ENCODE results near the gene TRPM5. TPM values are rescaled to one million over a fixed set of nuclear protein-coding genes. Genes with fewer than 3 reads are reported as not detected.

The TRPM5 gene
- total and polyA plus RNA-seq, 2 of the 8 experiments (the other 6 are each of a cell fraction or from before 2014, with no cell fraction given): 0.02 TPM; not detected in 1

DNA sequence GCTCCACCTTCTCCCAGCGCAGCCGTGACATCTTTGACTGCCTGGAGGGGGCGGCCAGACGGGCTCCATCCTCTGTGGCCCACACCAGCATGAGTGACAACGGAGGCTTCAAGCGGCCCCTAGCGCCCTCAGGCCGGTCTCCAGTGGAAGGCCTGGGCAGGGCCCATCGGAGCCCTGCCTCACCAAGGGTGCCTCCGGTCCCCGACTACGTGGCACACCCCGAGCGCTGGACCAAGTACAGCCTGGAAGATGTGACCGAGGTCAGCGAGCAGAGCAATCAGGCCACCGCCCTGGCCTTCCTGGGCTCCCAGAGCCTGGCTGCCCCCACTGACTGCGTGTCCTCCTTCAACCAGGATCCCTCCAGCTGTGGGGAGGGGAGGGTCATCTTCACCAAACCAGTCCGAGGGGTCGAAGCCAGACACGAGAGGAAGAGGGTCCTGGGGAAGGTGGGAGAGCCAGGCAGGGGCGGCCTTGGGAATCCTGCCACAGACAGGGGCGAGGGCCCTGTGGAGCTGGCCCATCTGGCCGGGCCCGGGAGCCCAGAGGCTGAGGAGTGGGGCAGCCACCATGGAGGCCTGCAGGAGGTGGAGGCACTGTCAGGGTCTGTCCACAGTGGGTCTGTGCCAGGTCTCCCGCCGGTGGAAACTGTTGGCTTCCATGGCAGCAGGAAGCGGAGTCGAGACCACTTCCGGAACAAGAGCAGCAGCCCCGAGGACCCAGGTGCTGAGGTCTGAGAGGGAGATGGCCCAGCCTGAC, 41.2 kb downstream of the TRPM5 start:
- Histone ChIP-seq H3K79me2 (ENCODE audit: control insufficient read depth in 1 of 2, insufficient read depth in 2 of 2, low read length in 2 of 2) (peaks cover 0 to 14% of the 10 kb centered on the region in 2 experiments; a peak in 3 of 4 replicates), H2BK12ac (ENCODE audit: low read depth, low read length) (no peak overlapping the region), H3K27ac (ENCODE audit: low read depth, low read length) (no peak overlapping the region), H3K27me3 (replicated peaks in 1 of 4; ENCODE audit: control insufficient read depth in 3 of 4, extremely low read depth in 1 of 4, insufficient read depth in 3 of 4, low read length in 3 of 4) (no peaks in the 10 kb centered on the region), H4K91ac (replicated peaks; ENCODE audit: insufficient read length, low read length) (no peak overlapping the region), H2AFZ (ENCODE audit: low read length) (no peak overlapping the region), H3K56ac (replicated peaks; ENCODE audit: insufficient read length, low read depth, low read length) (no peak overlapping the region), H2BK20ac (ENCODE audit: low read length) (no peak overlapping the region), H3K4me3 (ENCODE audit: extremely low read depth in 1 of 4, insufficient read depth in 2 of 4, low read depth in 3 of 4, low read length in 4 of 4) (no peak overlapping the region), H4K8ac (ENCODE audit: extremely low read depth, insufficient read depth, low read length) (peak overlapping the region; percentile 18), H3K9me3 (ENCODE audit: insufficient read depth in 2 of 2, low read depth in 1 of 2, low read length in 1 of 2) (no peaks in the 10 kb centered on the region), H3K4me1 (replicated peaks in 1 of 4; ENCODE audit: control insufficient read depth in 3 of 4, insufficient read depth in 4 of 4, low read length in 3 of 4) (peaks cover 0 to 17% (median 6%) of the 10 kb centered on the region in 4 experiments; a peak in 5 of 7 replicates), H3K79me1 (ENCODE audit: low read depth, low read length) (no peaks in the 10 kb centered on the region; the same call in 1 of the 2 replicates), H3K23ac (ENCODE audit: insufficient read length) (no peak overlapping the region), H2BK5ac (ENCODE audit: low read depth, low read length) (no peak overlapping the region), H3K4ac (replicated peaks; ENCODE audit: insufficient read length, low read depth, low read length) (no peak overlapping the region), H3K9ac (replicated peaks in 1 of 4; ENCODE audit: extremely low read depth in 1 of 4, low read depth in 3 of 4, low read length in 3 of 4) (no peak overlapping the region), H3K23me2 (ENCODE audit: low read depth, low read length) (peaks cover 12% of the 10 kb centered on the region), H2AK5ac (ENCODE audit: low read depth, low read length) (no peak overlapping the region), H3K14ac (ENCODE audit: insufficient read length) (no peak overlapping the region), H2BK120ac (replicated peaks; ENCODE audit: low read depth, low read length) (no peak overlapping the region), H2BK15ac (ENCODE audit: low read length) (no peak overlapping the region), H4K5ac (ENCODE audit: insufficient read length, low read depth, low read length) (no peak overlapping the region), H4K20me1 (replicated peaks in 1 of 2; ENCODE audit: control insufficient read depth in 1 of 2, insufficient read depth in 2 of 2, low read length in 2 of 2) (peaks cover 3 to 5% of the 10 kb centered on the region in 2 experiments), H3K4me2 (ENCODE audit: insufficient read depth in 1 of 2, low read depth in 2 of 2, low read length in 2 of 2) (no peak overlapping the region), H3K18ac (ENCODE audit: extremely low read depth, low read length) (no peak overlapping the region), H3K36me3 (ENCODE audit: control insufficient read depth in 2 of 4, insufficient read depth in 4 of 4, low read length in 3 of 4) (peaks cover 2 to 14% (median 10%) of the 10 kb centered on the region in 4 experiments; a peak in 4 of 8 replicates)
- DNase-seq (ENCODE audit: low read depth in 1 of 2, low spot score in 2 of 2) (no peak), FAIRE-seq (no peak)
- WGBS, 2 experiments (ENCODE audit: extremely low coverage in 1 of 2, insufficient coverage in 1 of 2, insufficient read length in 1 of 2, insufficient replicate concordance in 2 of 2, low coverage in 1 of 2, low lambda C conversion rate in 2 of 2, missing lambda C conversion rate in 1 of 2): 90% methylated on average over 26 of the region's 31 CpGs; no CpG with 5 or more reads in 1 of the 2 experiments
- CTCF ChIA-PET (ENCODE audit: partially characterized antibody): interaction anchor here (1.4 to 14.1 kb wide), 7 partner anchors 16 to 217 kb away, joined by 3 to 196 read pairs (median 7); no protein-coding TSS in a partner anchor
- TF ChIP-seq, protein P1, sequence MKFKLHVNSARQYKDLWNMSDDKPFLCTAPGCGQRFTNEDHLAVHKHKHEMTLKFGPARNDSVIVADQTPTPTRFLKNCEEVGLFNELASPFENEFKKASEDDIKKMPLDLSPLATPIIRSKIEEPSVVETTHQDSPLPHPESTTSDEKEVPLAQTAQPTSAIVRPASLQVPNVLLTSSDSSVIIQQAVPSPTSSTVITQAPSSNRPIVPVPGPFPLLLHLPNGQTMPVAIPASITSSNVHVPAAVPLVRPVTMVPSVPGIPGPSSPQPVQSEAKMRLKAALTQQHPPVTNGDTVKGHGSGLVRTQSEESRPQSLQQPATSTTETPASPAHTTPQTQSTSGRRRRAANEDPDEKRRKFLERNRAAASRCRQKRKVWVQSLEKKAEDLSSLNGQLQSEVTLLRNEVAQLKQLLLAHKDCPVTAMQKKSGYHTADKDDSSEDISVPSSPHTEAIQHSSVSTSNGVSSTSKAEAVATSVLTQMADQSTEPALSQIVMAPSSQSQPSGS (IDR thresholded peaks at IDR 0.05; ENCODE audit: low read length): no peak
- TF ChIP-seq PHF8 (conservative IDR thresholded peaks at IDR 0.05; ENCODE audit: low read depth, low read length) (no peak), RNF2 (IDR thresholded peaks at IDR 0.05; ENCODE audit: borderline replicate concordance, low read depth, low read length, missing control alignments, poor library complexity, severe bottlenecking) (no peak), NANOG (IDR thresholded peaks at IDR 0.05; ENCODE audit: insufficient read depth, low read depth, low read length, poor library complexity, severe bottlenecking) (no peak)
- POLR2A ChIA-PET (ENCODE audit: partially characterized antibody): interaction anchor here (0.6 to 3.4 kb wide), 6 partner anchors 10 to 1632 kb away, joined by 3 to 17 read pairs (median 4); no protein-coding TSS in a partner anchor

All from H1 (cell line).